Activated CD4-positive, alpha-beta memory T cell treated with anti-CD3 and anti-CD28 coated beads, Interleukin-2, amount 10 ng/mL, durations not matched to agents 7 days and 5 days (primary cell): ENCODE data around the gene MARCHF7. TPM values are rescaled to one million over a fixed set of nuclear protein-coding genes. Genes with fewer than 3 reads are reported as not detected.

Experiments used
- CTCF ChIA-PET: fragments of 350-600 bp; sonication (Branson Sonifier 250); formaldehyde crosslinking; loops from one replicate; lab custom pipeline; 2021; ENCODE audit warnings: antibody characterized with exemption, inconsistent platforms; lab: Charles Lee
- POLR2A ChIA-PET: fragments of 350-600 bp; sonication (Branson Sonifier 250); formaldehyde crosslinking; loops from one replicate; lab custom pipeline; 2021; ENCODE audit warnings: antibody characterized with exemption; lab: Charles Lee
- DNase-seq: peaks from one replicate; pipeline ENCODE4 v3.0.0-alpha.2; 2020
- H3K27ac Mint-ChIP-seq: one replicate; pipeline ENCODE4 v1.8.0; 2021; ENCODE audit warnings: mild to moderate bottlenecking, mixed read lengths
- H3K27me3 Mint-ChIP-seq: one replicate; pipeline ENCODE4 v1.8.0; 2021; ENCODE audit warnings: mixed read lengths
- H3K36me3 Mint-ChIP-seq: one replicate; pipeline ENCODE4 v1.8.0; 2021; ENCODE audit warnings: low read depth, mixed read lengths
- H3K4me1 Mint-ChIP-seq: one replicate; pipeline ENCODE4 v1.8.0; 2021; ENCODE audit warnings: mixed read lengths
- H3K4me3 Mint-ChIP-seq: one replicate; pipeline ENCODE4 v1.8.0; 2021; ENCODE audit warnings: mild to moderate bottlenecking, mixed read lengths
- H3K9me3 Mint-ChIP-seq: one replicate; pipeline ENCODE4 v1.8.0; 2021; ENCODE audit warnings: mixed read lengths
- total RNA-seq, 2 experiments: library from RNA; stranded (reverse); gene quantifications; one replicate each; pipeline ENCODE4 v1.2.3, GENCODE V29; 2021

Gene MARCHF7
- total RNA-seq, 2 experiments from 2014 or later = 92.2 to 98.0 TPM

DNA sequence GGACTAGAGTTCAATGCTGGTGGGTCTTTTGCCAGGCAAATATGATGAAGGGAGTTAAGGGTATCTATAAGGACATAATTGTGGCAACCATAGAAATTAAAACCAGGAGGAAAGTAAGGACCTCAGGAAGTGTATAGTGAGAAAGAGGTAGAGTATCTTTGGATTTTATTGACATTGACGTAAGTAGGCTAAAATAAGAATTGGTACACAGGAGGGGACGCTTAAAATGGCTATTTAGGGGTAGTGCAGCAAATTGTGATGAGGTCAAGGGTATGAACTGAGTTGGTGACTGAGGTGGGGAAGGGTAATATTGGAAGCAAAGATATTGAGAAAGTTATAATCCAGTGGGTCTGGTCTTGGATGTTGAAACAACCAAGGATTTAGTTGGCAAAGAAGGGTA, 42.7 kb downstream of the MARCHF7 start:
- Mint-ChIP-seq H3K9me3 (no peaks in the 10 kb centered on the region), H3K4me3 (no peak overlapping the region), H3K4me1 (peaks cover 8% of the 10 kb centered on the region), H3K27me3 (no peaks in the 10 kb centered on the region), H3K36me3 (peaks cover 28% of the 10 kb centered on the region), H3K27ac (no peak overlapping the region)
- no peak for DNase-seq
- ChIA-PET POLR2A (no interaction called here), CTCF (no interaction called here)

DNA sequence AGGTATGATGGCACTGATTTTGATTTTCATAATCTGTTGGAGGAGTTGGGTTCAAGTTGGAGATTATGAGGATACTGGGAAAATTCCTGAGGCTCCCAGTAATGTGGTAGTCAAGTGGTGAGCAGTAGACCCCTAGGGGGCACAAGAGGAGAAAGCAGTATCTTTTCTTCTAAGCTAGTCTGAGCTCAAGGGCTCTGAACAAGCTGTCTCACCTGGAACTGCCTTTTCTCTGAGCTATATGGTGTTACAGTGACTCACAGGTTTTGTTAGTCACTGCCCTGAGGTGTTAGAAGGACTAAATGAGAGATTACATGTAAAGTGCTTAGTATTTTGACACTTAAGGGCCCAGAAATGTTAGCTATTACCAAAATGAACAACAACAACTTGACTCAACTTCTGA, 43.5 kb downstream of the MARCHF7 start:
- peaks cover 10% of the 10 kb centered on the region for H3K4me1 Mint-ChIP-seq
- no peak overlapping the region for H3K4me3 Mint-ChIP-seq
- H3K36me3 Mint-ChIP-seq = peaks cover 35% of the 10 kb centered on the region
- no peaks in the 10 kb centered on the region for H3K9me3 Mint-ChIP-seq
- DNase-seq = no peak
- ChIA-PET POLR2A (interaction anchor here (0.9 to 1.1 kb wide), 2 partner anchors 9 to 44 kb away, joined by 4 to 5 read pairs; partner anchors contain the start of gene MARCHF7), CTCF (interaction anchor here (0.9 kb wide), 2 partner anchors 10 to 43 kb away, joined by 3 to 5 read pairs; partner anchors contain the start of gene MARCHF7)
- no peak overlapping the region for H3K27ac Mint-ChIP-seq
- H3K27me3 Mint-ChIP-seq = no peaks in the 10 kb centered on the region

DNA sequence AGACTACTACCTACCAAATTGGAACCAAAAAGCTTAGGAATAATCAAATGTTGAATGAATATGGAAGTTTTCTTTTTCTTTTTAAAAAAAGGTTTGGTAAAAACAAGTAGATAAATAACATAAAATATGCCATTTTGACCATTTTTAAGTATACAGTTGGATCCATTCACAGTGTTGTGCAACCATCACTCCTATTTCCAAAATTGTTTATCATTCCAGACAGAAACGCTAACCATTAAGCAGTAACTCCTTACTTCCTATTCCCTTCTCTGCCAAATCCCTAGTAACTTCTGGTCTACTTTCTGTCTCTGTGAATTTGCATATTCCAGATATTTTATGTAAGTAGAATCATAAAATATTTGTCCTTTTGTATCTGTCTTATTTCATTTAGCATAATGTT, 45.9 kb downstream of the MARCHF7 start:
- no peak for DNase-seq
- Mint-ChIP-seq H3K36me3 (peaks cover 43% of the 10 kb centered on the region), H3K4me3 (no peak overlapping the region), H3K9me3 (no peaks in the 10 kb centered on the region), H3K27me3 (no peaks in the 10 kb centered on the region), H3K27ac (no peak overlapping the region), H3K4me1 (peaks cover 5% of the 10 kb centered on the region)
- POLR2A ChIA-PET = no interaction called here
- CTCF ChIA-PET = no interaction called here

DNA sequence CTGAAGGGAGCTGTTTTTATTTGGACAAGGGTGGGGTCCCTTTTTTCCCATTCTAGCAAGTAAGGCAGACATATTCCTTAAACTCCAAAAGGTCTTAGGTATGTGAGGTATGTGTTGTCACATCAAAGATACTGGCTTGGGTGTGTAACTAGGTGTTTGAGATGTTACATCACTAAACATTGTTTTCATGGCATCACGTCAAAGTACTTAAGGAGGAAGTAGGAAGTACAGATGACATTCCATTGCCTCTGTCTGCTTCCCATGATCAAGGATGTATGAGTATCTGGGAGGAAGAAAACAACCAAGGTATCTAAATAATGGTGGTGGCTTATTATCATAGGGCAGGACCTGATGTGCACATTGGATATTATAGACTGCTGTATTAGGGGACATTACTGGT, 46.4 kb downstream of the MARCHF7 start:
- CTCF ChIA-PET = no interaction called here
- POLR2A ChIA-PET = interaction anchor here (0.7 to 1.2 kb wide), 2 partner anchors 25 to 46 kb away, joined by 4 to 5 read pairs; partner anchors contain the start of gene MARCHF7
- H3K9me3 Mint-ChIP-seq = no peaks in the 10 kb centered on the region
- H3K4me3 Mint-ChIP-seq = no peak overlapping the region
- DNase-seq = no peak
- no peak overlapping the region for H3K27ac Mint-ChIP-seq
- H3K4me1 Mint-ChIP-seq = peaks cover 5% of the 10 kb centered on the region
- no peaks in the 10 kb centered on the region for H3K27me3 Mint-ChIP-seq
- H3K36me3 Mint-ChIP-seq = peaks cover 48% of the 10 kb centered on the region

DNA sequence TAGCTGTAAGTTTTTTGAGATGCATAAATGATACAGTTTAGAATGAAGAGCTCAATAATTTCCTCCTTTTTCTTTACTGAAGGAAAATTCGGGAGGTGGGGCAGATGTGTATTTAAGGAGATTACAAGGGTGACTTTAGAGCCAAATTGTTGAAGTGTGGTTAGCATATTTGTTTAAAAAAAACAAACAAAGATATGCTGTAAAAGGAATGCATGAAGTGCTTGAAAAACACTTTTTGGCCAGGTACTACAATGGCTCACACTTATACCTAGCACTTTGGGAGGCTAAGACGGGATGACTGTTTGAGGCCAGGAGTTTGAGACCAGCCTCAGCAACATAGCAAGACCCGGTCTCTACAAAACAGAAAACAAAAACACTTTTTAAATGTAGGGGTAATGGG, 47.3 kb downstream of the MARCHF7 start:
- H3K27ac Mint-ChIP-seq = no peak overlapping the region
- no peaks in the 10 kb centered on the region for H3K27me3 Mint-ChIP-seq
- H3K9me3 Mint-ChIP-seq = no peaks in the 10 kb centered on the region
- ChIA-PET CTCF (no interaction called here), POLR2A (interaction anchor here (0.7 to 1.2 kb wide), 2 partner anchors 26 to 47 kb away, joined by 4 to 5 read pairs; partner anchors contain the start of gene MARCHF7)
- H3K4me3 Mint-ChIP-seq = no peak overlapping the region
- H3K36me3 Mint-ChIP-seq = peaks cover 54% of the 10 kb centered on the region
- DNase-seq = no peak
- peaks cover 5% of the 10 kb centered on the region for H3K4me1 Mint-ChIP-seq

DNA sequence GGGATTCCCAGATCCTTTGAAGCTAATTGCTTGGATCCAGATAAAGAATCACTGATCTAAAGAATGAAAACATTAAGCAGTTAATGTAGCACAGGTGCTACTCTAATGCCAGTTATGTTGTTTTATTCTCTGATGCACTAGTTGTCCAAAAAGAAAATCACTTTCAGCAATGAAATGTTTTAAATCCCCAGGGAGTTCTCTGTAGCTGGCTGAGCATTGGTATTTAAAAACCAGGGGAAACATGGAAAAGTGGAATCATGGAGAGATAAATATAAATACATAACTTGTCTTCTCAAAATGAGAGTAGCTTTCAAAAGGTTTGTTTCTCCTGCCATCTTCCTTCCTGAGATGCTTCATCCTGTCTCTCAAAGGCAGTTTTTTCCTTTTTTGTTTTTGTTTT, 48.0 kb downstream of the MARCHF7 start:
- H3K27me3 Mint-ChIP-seq = no peaks in the 10 kb centered on the region
- no peaks in the 10 kb centered on the region for H3K9me3 Mint-ChIP-seq
- DNase-seq = no peak
- peaks cover 5% of the 10 kb centered on the region for H3K4me1 Mint-ChIP-seq
- ChIA-PET CTCF (no interaction called here), POLR2A (no interaction called here)
- no peak overlapping the region for H3K27ac Mint-ChIP-seq
- no peak overlapping the region for H3K4me3 Mint-ChIP-seq
- peaks cover 60% of the 10 kb centered on the region for H3K36me3 Mint-ChIP-seq

DNA sequence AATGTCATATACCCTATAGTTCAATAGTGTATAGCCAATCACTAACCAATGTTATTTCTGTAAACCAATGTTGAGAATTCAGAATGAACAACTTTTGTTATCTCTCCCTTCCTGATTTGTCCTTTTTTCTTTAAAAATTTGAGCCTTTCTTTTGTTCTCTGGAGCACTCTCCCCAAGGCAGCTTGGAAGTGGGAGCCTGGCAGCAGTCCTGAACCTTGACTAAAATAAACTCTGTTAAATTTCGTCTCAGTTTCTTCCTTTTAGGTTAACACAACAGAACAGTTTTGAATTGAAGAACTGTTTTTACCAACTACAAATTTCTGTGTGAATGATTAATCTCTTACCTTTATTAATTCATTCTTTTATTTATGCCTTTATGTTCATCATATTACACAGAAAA, 49.8 kb downstream of the MARCHF7 start:
- Mint-ChIP-seq H3K36me3 (peaks cover 75% of the 10 kb centered on the region), H3K27ac (no peak overlapping the region), H3K27me3 (no peaks in the 10 kb centered on the region), H3K9me3 (no peaks in the 10 kb centered on the region), H3K4me3 (no peak overlapping the region), H3K4me1 (peaks cover 5% of the 10 kb centered on the region)
- no peak for DNase-seq
- POLR2A ChIA-PET = no interaction called here
- CTCF ChIA-PET = interaction anchor here (1.4 kb wide), 1 partner anchor 11 kb away, joined by 3 read pairs; no protein-coding TSS in a partner anchor

Other genes starting within 250 kb of the MARCHF7 start
- gene BAZ2B, start 96.0 kb upstream of the MARCHF7 start, total RNA-seq = 1 to 10 TPM; 8.5 to 9.8 TPM
- under 1 TPM; 0.40 to 0.50 TPM for gene CD302, start 85.7 kb downstream of the MARCHF7 start, total RNA-seq
- gene LY75, start 192.2 kb downstream of the MARCHF7 start, total RNA-seq = 10 to 100 TPM; 22.7 to 23.5 TPM